ENCODE measurements around the gene KCNE3. TPM values are rescaled to one million over a fixed set of nuclear protein-coding genes. Genes with fewer than 3 reads are reported as not detected.

KCNE3 gene
- total and polyA plus RNA-seq, 2 of the 13 experiments (the other 11 are each of a cell fraction or from before 2014, with no cell fraction given): 0.33 to 2.2 TPM

DNA sequence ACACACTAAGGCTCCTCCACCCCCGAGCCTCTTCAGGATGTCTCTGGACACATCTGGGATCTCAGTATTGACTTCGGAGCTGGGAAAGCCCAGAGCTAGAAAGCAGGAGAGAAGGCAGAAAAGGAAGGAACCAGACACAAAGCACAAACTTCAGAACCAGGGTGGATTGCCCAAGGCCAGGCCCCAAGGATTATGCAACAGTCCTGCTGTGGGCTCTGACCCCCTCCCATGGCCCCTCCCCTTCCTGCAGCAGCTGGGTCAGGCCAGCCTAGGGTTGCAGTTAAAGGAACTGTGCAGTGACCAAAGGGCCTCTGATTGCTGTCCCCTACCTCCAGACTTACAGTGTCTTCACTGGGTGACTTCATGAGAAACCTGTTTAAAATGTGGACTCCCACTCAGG, 5.3 kb downstream of the KCNE3 start (continued):
- no peak for TF ChIP-seq HNRNPH1 (optimal IDR thresholded peaks at IDR 0.05; ENCODE audit: low read depth, low read length)
- TF ChIP-seq, protein P1, sequence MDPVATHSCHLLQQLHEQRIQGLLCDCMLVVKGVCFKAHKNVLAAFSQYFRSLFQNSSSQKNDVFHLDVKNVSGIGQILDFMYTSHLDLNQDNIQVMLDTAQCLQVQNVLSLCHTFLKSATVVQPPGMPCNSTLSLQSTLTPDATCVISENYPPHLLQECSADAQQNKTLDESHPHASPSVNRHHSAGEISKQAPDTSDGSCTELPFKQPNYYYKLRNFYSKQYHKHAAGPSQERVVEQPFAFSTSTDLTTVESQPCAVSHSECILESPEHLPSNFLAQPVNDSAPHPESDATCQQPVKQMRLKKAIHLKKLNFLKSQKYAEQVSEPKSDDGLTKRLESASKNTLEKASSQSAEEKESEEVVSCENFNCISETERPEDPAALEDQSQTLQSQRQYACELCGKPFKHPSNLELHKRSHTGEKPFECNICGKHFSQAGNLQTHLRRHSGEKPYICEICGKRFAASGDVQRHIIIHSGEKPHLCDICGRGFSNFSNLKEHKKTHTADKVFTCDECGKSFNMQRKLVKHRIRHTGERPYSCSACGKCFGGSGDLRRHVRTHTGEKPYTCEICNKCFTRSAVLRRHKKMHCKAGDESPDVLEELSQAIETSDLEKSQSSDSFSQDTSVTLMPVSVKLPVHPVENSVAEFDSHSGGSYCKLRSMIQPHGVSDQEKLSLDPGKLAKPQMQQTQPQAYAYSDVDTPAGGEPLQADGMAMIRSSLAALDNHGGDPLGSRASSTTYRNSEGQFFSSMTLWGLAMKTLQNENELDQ (CRISPR knock-in tag; IDR thresholded peaks at IDR 0.05; ENCODE audit: borderline replicate concordance): no peak
- no peak for TF ChIP-seq ZNF138 (CRISPR knock-in tag; IDR thresholded peaks at IDR 0.05; ENCODE audit: low read depth)
- no peak for TF ChIP-seq ZNF326 (CRISPR knock-in tag; IDR thresholded peaks at IDR 0.05; ENCODE audit: borderline replicate concordance)
- TF ChIP-seq DR1 (CRISPR knock-in tag; IDR thresholded peaks at IDR 0.05): no peak
- TF ChIP-seq, protein P2, sequence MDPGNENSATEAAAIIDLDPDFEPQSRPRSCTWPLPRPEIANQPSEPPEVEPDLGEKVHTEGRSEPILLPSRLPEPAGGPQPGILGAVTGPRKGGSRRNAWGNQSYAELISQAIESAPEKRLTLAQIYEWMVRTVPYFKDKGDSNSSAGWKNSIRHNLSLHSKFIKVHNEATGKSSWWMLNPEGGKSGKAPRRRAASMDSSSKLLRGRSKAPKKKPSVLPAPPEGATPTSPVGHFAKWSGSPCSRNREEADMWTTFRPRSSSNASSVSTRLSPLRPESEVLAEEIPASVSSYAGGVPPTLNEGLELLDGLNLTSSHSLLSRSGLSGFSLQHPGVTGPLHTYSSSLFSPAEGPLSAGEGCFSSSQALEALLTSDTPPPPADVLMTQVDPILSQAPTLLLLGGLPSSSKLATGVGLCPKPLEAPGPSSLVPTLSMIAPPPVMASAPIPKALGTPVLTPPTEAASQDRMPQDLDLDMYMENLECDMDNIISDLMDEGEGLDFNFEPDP (CRISPR knock-in tag; conservative IDR thresholded peaks at IDR 0.05): no peak
- TF ChIP-seq PRMT3 (CRISPR knock-in tag; IDR thresholded peaks at IDR 0.05; ENCODE audit: borderline replicate concordance, low read depth): no peak
- no peak for TF ChIP-seq ZNF724P (CRISPR knock-in tag; IDR thresholded peaks at IDR 0.05; ENCODE audit: borderline replicate concordance)
- no peak for TF ChIP-seq RAD51 (IDR thresholded peaks at IDR 0.05; ENCODE audit: borderline replicate concordance)
- no peak for TF ChIP-seq E2F2 (CRISPR knock-in tag; IDR thresholded peaks at IDR 0.05; ENCODE audit: borderline replicate concordance)
- no peak for TF ChIP-seq TMF1 (CRISPR knock-in tag; IDR thresholded peaks at IDR 0.05; ENCODE audit: low read depth)
- TF ChIP-seq ARNTL (CRISPR knock-in tag; IDR thresholded peaks at IDR 0.05): no peak
- no peak for TF ChIP-seq FOXC1 (CRISPR knock-in tag; IDR thresholded peaks at IDR 0.05; ENCODE audit: borderline replicate concordance)
- no peak for TF ChIP-seq ZBTB42 (CRISPR knock-in tag; IDR thresholded peaks at IDR 0.05)
- no peak for TF ChIP-seq NFIC (IDR thresholded peaks at IDR 0.05; ENCODE audit: low read length)
- no peak for TF ChIP-seq EZH2 (conservative IDR thresholded peaks at IDR 0.05; ENCODE audit: low read depth, low read length)
- no peak for TF ChIP-seq ATF7 (IDR thresholded peaks at IDR 0.05)
- TF ChIP-seq ATF7 (CRISPR knock-in tag; IDR thresholded peaks at IDR 0.05): no peak
- no peak for TF ChIP-seq ZNF101 (CRISPR knock-in tag; IDR thresholded peaks at IDR 0.05; ENCODE audit: borderline replicate concordance, low read depth)
- TF ChIP-seq ATF2 (CRISPR knock-in tag; IDR thresholded peaks at IDR 0.05): peak; percentile 79; the same call in 1 of the 2 replicates
- TF ChIP-seq ZNF580 (CRISPR knock-in tag; IDR thresholded peaks at IDR 0.05; ENCODE audit: borderline replicate concordance, low read depth): 0 out of 2 replicates have a peak, but pooled peaks have one; percentile 36
- TF ChIP-seq FIP1L1 (IDR thresholded peaks at IDR 0.05; ENCODE audit: borderline replicate concordance, insufficient read depth, low read depth, low read length): no peak

Data from HepG2 (cell line).